ENCODE measurements around the gene PTPRK.

Gene PTPRK

DNA sequence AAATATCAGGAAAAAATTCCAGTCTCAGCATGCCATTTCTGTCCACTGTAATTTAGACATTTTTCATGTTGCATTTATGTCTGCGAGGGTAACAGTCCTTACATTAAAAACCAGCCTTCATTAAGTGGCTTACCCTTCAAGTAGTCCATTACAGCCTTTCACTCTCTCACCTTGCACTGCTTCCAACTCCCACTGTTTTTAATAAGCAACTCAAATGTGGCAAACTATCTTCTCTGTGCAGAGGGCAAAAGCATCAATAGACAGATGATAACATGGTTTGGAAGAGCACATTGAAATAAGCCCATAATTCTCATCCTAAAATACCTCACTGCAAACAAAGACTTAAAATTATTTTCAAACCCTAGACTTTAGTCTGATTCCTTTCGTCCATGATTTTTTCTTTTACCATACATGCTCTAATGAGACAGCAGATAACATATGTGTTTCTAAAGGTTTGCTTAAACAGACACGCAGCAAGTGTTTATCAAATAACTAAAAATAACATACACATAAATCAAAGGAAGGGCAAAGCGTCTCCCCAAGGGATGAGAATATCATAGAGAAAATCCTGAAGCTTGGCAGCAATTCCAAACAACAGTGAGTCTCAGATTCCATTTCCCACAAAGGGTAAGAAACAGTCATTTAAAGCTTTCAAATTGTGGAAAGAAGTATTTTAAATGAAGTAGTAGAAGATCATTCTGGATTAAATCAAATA, 130.4 kb downstream of the PTPRK start:
- TF ChIP-seq BACH2 (CRISPR knock-in tag; IDR thresholded peaks at IDR 0.05; ENCODE audit: borderline replicate concordance) (no peak), CREB5 (CRISPR knock-in tag; IDR thresholded peaks at IDR 0.05; ENCODE audit: low read depth) (no peak), ZFP3 (CRISPR knock-in tag; IDR thresholded peaks at IDR 0.05) (no peak), OSR1 (CRISPR knock-in tag; IDR thresholded peaks at IDR 0.05) (no peak), GLIS3 (CRISPR knock-in tag; IDR thresholded peaks at IDR 0.05) (no peak), PPARA (CRISPR knock-in tag; IDR thresholded peaks at IDR 0.05; ENCODE audit: borderline replicate concordance) (no peak)
- TF ChIP-seq, protein P1, sequence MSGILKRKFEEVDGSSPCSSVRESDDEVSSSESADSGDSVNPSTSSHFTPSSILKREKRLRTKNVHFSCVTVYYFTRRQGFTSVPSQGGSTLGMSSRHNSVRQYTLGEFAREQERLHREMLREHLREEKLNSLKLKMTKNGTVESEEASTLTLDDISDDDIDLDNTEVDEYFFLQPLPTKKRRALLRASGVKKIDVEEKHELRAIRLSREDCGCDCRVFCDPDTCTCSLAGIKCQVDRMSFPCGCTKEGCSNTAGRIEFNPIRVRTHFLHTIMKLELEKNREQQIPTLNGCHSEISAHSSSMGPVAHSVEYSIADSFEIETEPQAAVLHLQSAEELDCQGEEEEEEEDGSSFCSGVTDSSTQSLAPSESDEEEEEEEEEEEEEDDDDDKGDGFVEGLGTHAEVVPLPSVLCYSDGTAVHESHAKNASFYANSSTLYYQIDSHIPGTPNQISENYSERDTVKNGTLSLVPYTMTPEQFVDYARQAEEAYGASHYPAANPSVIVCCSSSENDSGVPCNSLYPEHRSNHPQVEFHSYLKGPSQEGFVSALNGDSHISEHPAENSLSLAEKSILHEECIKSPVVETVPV (CRISPR knock-in tag; IDR thresholded peaks at IDR 0.05), result no peak
- ATAC-seq, result no peak

DNA sequence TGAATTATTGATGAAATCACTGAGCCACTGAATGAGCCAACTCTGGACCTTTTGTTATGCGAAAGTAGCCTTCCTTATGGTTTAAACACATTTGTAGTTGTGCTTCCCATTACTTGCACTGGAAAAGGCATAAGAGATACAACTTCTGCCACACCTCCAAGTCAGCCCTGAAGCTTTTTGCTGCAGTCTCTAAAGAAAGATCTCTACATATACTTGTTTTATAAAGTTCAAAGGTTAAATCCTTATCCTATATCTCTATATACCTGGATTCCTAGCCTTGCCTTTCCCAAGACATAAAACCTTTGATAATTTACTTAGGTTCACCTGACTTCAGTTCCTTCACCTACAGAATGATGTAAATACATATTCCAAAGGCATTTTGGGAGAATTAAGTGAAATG, 132.0 kb downstream of the PTPRK start:
- ATAC-seq, result no peak
- TF ChIP-seq ZNF565 (CRISPR knock-in tag; conservative IDR thresholded peaks at IDR 0.05; ENCODE audit: low read depth) (no peak), PPARA (CRISPR knock-in tag; IDR thresholded peaks at IDR 0.05; ENCODE audit: borderline replicate concordance) (no peak), ISL1 (CRISPR knock-in tag; IDR thresholded peaks at IDR 0.05) (no peak), ZC3H10 (CRISPR knock-in tag; IDR thresholded peaks at IDR 0.05) (no peak), ZFP3 (CRISPR knock-in tag; IDR thresholded peaks at IDR 0.05) (no peak), ZNF70 (CRISPR knock-in tag; IDR thresholded peaks at IDR 0.05) (no peak), OSR1 (CRISPR knock-in tag; IDR thresholded peaks at IDR 0.05) (no peak), ESRRG (CRISPR knock-in tag; IDR thresholded peaks at IDR 0.05) (no peak), TSHZ2 (CRISPR knock-in tag; IDR thresholded peaks at IDR 0.05) (no peak), RARB (CRISPR knock-in tag; IDR thresholded peaks at IDR 0.05) (no peak), ARNTL (CRISPR knock-in tag; IDR thresholded peaks at IDR 0.05; ENCODE audit: borderline replicate concordance, low read depth) (no peak), ZFP30 (CRISPR knock-in tag; IDR thresholded peaks at IDR 0.05) (no peak)
- TF ChIP-seq, protein P1 (CRISPR knock-in tag; IDR thresholded peaks at IDR 0.05), result no peak

DNA sequence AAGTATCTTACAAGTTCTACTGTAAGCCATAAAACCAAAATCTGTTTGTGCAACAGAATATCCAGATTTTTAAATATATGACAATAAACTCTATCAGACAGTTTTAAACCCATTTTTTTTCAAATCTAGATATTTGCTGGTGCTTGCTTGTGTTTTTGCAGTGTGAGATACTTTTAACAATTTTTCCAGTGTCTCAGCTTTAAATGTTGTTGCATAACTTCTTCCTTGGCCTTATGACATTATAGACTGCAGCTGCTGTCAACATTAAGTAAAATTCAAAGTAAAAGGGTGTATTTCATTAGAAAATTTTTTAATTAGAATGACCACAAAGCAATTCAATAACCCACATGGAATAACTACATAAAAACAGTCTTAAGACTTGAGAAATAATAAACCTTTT, 139.5 kb downstream of the PTPRK start:
- no peak for ATAC-seq
- no peak for TF ChIP-seq SNAI2 (CRISPR knock-in tag; IDR thresholded peaks at IDR 0.05)
- no peak for TF ChIP-seq ESRRG (CRISPR knock-in tag; IDR thresholded peaks at IDR 0.05)
- TF ChIP-seq ZNF565 (CRISPR knock-in tag; conservative IDR thresholded peaks at IDR 0.05; ENCODE audit: low read depth), result no peak
- TF ChIP-seq GLIS3 (CRISPR knock-in tag; IDR thresholded peaks at IDR 0.05), result no peak
- TF ChIP-seq ISL1 (CRISPR knock-in tag; IDR thresholded peaks at IDR 0.05), result no peak
- no peak for TF ChIP-seq OSR1 (CRISPR knock-in tag; IDR thresholded peaks at IDR 0.05)
- no peak for TF ChIP-seq ARNTL (CRISPR knock-in tag; IDR thresholded peaks at IDR 0.05; ENCODE audit: borderline replicate concordance, low read depth)
- no peak for TF ChIP-seq TSHZ2 (CRISPR knock-in tag; IDR thresholded peaks at IDR 0.05)
- TF ChIP-seq ZC3H10 (CRISPR knock-in tag; IDR thresholded peaks at IDR 0.05), result no peak
- no peak for TF ChIP-seq PPARA (CRISPR knock-in tag; IDR thresholded peaks at IDR 0.05; ENCODE audit: borderline replicate concordance)
- no peak for TF ChIP-seq CSDC2 (CRISPR knock-in tag; IDR thresholded peaks at IDR 0.05)
- TF ChIP-seq, protein P2, sequence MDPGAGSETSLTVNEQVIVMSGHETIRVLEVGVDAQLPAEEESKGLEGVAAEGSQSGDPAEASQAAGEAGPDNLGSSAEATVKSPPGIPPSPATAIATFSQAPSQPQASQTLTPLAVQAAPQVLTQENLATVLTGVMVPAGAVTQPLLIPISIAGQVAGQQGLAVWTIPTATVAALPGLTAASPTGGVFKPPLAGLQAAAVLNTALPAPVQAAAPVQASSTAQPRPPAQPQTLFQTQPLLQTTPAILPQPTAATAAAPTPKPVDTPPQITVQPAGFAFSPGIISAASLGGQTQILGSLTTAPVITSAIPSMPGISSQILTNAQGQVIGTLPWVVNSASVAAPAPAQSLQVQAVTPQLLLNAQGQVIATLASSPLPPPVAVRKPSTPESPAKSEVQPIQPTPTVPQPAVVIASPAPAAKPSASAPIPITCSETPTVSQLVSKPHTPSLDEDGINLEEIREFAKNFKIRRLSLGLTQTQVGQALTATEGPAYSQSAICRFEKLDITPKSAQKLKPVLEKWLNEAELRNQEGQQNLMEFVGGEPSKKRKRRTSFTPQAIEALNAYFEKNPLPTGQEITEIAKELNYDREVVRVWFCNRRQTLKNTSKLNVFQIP (CRISPR knock-in tag; IDR thresholded peaks at IDR 0.05; ENCODE audit: borderline replicate concordance, low read depth), result no peak
- no peak for TF ChIP-seq ZNF8 (CRISPR knock-in tag; IDR thresholded peaks at IDR 0.05)
- TF ChIP-seq TOX (CRISPR knock-in tag; IDR thresholded peaks at IDR 0.05; ENCODE audit: borderline replicate concordance), result no peak
- TF ChIP-seq CREB5 (CRISPR knock-in tag; IDR thresholded peaks at IDR 0.05; ENCODE audit: low read depth), result no peak
- TF ChIP-seq, protein P1 (CRISPR knock-in tag; IDR thresholded peaks at IDR 0.05), result no peak

All from SK-N-SH treated with all-trans-retinoic acid at 6 μM for 48 hours (cell line).